Measurements from ENCODE around the gene SENP5.
"Not testable (repeated sequence)": the region's sequence is repeated elsewhere in the genome, so short reads cannot be mapped to it uniquely, and the experiment has no call there.

Gene SENP5

GRCh38 chr3:196844235-196845219 lies 23.2 kb upstream of the SENP5 start:
- not testable (repeated sequence) for H3K27me3 ChIP-seq (ENCODE audit: control insufficient read depth, insufficient read depth, low read length); H3K4me1 ChIP-seq (ENCODE audit: control insufficient read depth, insufficient read depth, low read length); H3K36me3 ChIP-seq (ENCODE audit: control insufficient read depth, insufficient read depth, low read length); H3K4me3 ChIP-seq (ENCODE audit: low read depth, low read length); H3K9me3 ChIP-seq (ENCODE audit: control insufficient read depth, insufficient read depth, low read length); H3K9ac ChIP-seq (ENCODE audit: low read depth, low read length)

- H3K9ac ChIP-seq (ENCODE audit: low read depth, low read length); H3K27me3 ChIP-seq (ENCODE audit: control insufficient read depth, insufficient read depth, low read length); H3K4me1 ChIP-seq (ENCODE audit: control insufficient read depth, insufficient read depth, low read length); H3K4me3 ChIP-seq (ENCODE audit: low read depth, low read length); H3K9me3 ChIP-seq (ENCODE audit: control insufficient read depth, insufficient read depth, low read length); H3K36me3 ChIP-seq (ENCODE audit: control insufficient read depth, insufficient read depth, low read length): not testable (repeated sequence)
These were observed 19.3 kb upstream of the SENP5 start for GRCh38 chr3:196848375-196848774.

- Histone ChIP-seq H3K36me3 (ENCODE audit: control insufficient read depth, insufficient read depth, low read length) (no peaks in the 10 kb centered on the region), H3K4me1 (ENCODE audit: control insufficient read depth, insufficient read depth, low read length) (no peaks in the 10 kb centered on the region), H3K4me3 (ENCODE audit: low read depth, low read length) (no peak overlapping the region), H3K27me3 (ENCODE audit: control insufficient read depth, insufficient read depth, low read length) (no peaks in the 10 kb centered on the region), H3K9me3 (ENCODE audit: control insufficient read depth, insufficient read depth, low read length) (peaks cover 9% of the 10 kb centered on the region), H3K9ac (ENCODE audit: low read depth, low read length) (no peak overlapping the region)
These were observed 18.5 kb upstream of the SENP5 start for GRCh38 chr3:196849180-196849741.

- H3K9me3 ChIP-seq (ENCODE audit: control insufficient read depth, insufficient read depth, low read length); H3K9ac ChIP-seq (ENCODE audit: low read depth, low read length); H3K4me1 ChIP-seq (ENCODE audit: control insufficient read depth, insufficient read depth, low read length); H3K36me3 ChIP-seq (ENCODE audit: control insufficient read depth, insufficient read depth, low read length); H3K4me3 ChIP-seq (ENCODE audit: low read depth, low read length); H3K27me3 ChIP-seq (ENCODE audit: control insufficient read depth, insufficient read depth, low read length): not testable (repeated sequence)
These were observed 4.7 kb upstream of the SENP5 start for GRCh38 chr3:196863000-196863399.

GRCh38 chr3:196867155-196867506 lies 589 bp upstream of the SENP5 start:
- H3K4me3 ChIP-seq (ENCODE audit: low read depth, low read length) = peak overlapping the region; percentile 92
- no peaks in the 10 kb centered on the region for H3K9me3 ChIP-seq (ENCODE audit: control insufficient read depth, insufficient read depth, low read length)
- H3K36me3 ChIP-seq (ENCODE audit: control insufficient read depth, insufficient read depth, low read length) = no peaks in the 10 kb centered on the region
- no peaks in the 10 kb centered on the region for H3K27me3 ChIP-seq (ENCODE audit: control insufficient read depth, insufficient read depth, low read length)
- no peaks in the 10 kb centered on the region for H3K4me1 ChIP-seq (ENCODE audit: control insufficient read depth, insufficient read depth, low read length)
- peak overlapping the region; percentile 68 for H3K9ac ChIP-seq (ENCODE audit: low read depth, low read length)

GRCh38 chr3:196868297-196868661 lies 559 bp downstream of the SENP5 start:
- Histone ChIP-seq H3K4me1 (ENCODE audit: control insufficient read depth, insufficient read depth, low read length) (no peaks in the 10 kb centered on the region), H3K27me3 (ENCODE audit: control insufficient read depth, insufficient read depth, low read length) (no peaks in the 10 kb centered on the region), H3K4me3 (ENCODE audit: low read depth, low read length) (peak overlapping the region; percentile 82), H3K9me3 (ENCODE audit: control insufficient read depth, insufficient read depth, low read length) (no peaks in the 10 kb centered on the region), H3K9ac (ENCODE audit: low read depth, low read length) (peak overlapping the region; percentile 48), H3K36me3 (ENCODE audit: control insufficient read depth, insufficient read depth, low read length) (no peaks in the 10 kb centered on the region)

GRCh38 chr3:196872316-196872715 lies 4.6 kb downstream of the SENP5 start:
- Histone ChIP-seq H3K9me3 (ENCODE audit: control insufficient read depth, insufficient read depth, low read length) (no peaks in the 10 kb centered on the region), H3K4me3 (ENCODE audit: low read depth, low read length) (no peak overlapping the region), H3K4me1 (ENCODE audit: control insufficient read depth, insufficient read depth, low read length) (no peaks in the 10 kb centered on the region), H3K27me3 (ENCODE audit: control insufficient read depth, insufficient read depth, low read length) (no peaks in the 10 kb centered on the region), H3K9ac (ENCODE audit: low read depth, low read length) (no peak overlapping the region), H3K36me3 (ENCODE audit: control insufficient read depth, insufficient read depth, low read length) (no peaks in the 10 kb centered on the region)

GRCh38 chr3:196874511-196875094 lies 6.9 kb downstream of the SENP5 start:
- not testable (repeated sequence) for H3K9ac ChIP-seq (ENCODE audit: low read depth, low read length); H3K27me3 ChIP-seq (ENCODE audit: control insufficient read depth, insufficient read depth, low read length); H3K4me3 ChIP-seq (ENCODE audit: low read depth, low read length); H3K36me3 ChIP-seq (ENCODE audit: control insufficient read depth, insufficient read depth, low read length); H3K4me1 ChIP-seq (ENCODE audit: control insufficient read depth, insufficient read depth, low read length); H3K9me3 ChIP-seq (ENCODE audit: control insufficient read depth, insufficient read depth, low read length)

GRCh38 chr3:196875258-196875657 lies 7.5 kb downstream of the SENP5 start:
- Histone ChIP-seq H3K4me3 (ENCODE audit: low read depth, low read length) (no peak overlapping the region), H3K27me3 (ENCODE audit: control insufficient read depth, insufficient read depth, low read length) (no peaks in the 10 kb centered on the region), H3K9me3 (ENCODE audit: control insufficient read depth, insufficient read depth, low read length) (no peaks in the 10 kb centered on the region), H3K9ac (ENCODE audit: low read depth, low read length) (no peak overlapping the region), H3K36me3 (ENCODE audit: control insufficient read depth, insufficient read depth, low read length) (no peaks in the 10 kb centered on the region), H3K4me1 (ENCODE audit: control insufficient read depth, insufficient read depth, low read length) (no peaks in the 10 kb centered on the region)

- Histone ChIP-seq H3K9ac (ENCODE audit: low read depth, low read length) (no peak overlapping the region), H3K4me1 (ENCODE audit: control insufficient read depth, insufficient read depth, low read length) (no peaks in the 10 kb centered on the region), H3K27me3 (ENCODE audit: control insufficient read depth, insufficient read depth, low read length) (no peaks in the 10 kb centered on the region), H3K36me3 (ENCODE audit: control insufficient read depth, insufficient read depth, low read length) (peaks cover 3% of the 10 kb centered on the region), H3K9me3 (ENCODE audit: control insufficient read depth, insufficient read depth, low read length) (no peaks in the 10 kb centered on the region), H3K4me3 (ENCODE audit: low read depth, low read length) (no peak overlapping the region)
These were observed 15.6 kb downstream of the SENP5 start for GRCh38 chr3:196883361-196883760.

GRCh38 chr3:196886144-196886543 lies 18.4 kb downstream of the SENP5 start:
- Histone ChIP-seq H3K4me1 (ENCODE audit: control insufficient read depth, insufficient read depth, low read length) (no peaks in the 10 kb centered on the region), H3K27me3 (ENCODE audit: control insufficient read depth, insufficient read depth, low read length) (no peaks in the 10 kb centered on the region), H3K36me3 (ENCODE audit: control insufficient read depth, insufficient read depth, low read length) (peaks cover 3% of the 10 kb centered on the region), H3K9me3 (ENCODE audit: control insufficient read depth, insufficient read depth, low read length) (no peaks in the 10 kb centered on the region), H3K4me3 (ENCODE audit: low read depth, low read length) (no peak overlapping the region), H3K9ac (ENCODE audit: low read depth, low read length) (no peak overlapping the region)
